DMS153 treated with DMSO at 0.1 percent for 48 hours (cell line): ENCODE results near the gene KRTAP5-2.
"Not testable (repeated sequence)": the region's sequence is repeated elsewhere in the genome, so short reads cannot be mapped to it uniquely, and the experiment has no call there.

Experiments used
- DNase-seq: peaks from one replicate; lab custom pipeline; 2025; ENCODE audit not compliant: unreplicated experiment; lab: John Stamatoyannopoulos, UW

The KRTAP5-2 gene

GRCh38 chr11:1597994-1598380 lies at the start of gene KRTAP5-2:
KRTAP5-2 (minus strand) TSS chr11:1598294; CDS start chr11:1598250, 44 bp downstream.
- no peak for DNase-seq

GRCh38 chr11:1646540-1646939 lies 48.4 kb upstream of the KRTAP5-2 start:
- DNase-seq = not testable (repeated sequence)

- no peak for DNase-seq
Observed at GRCh38 chr11:1645357-1645821, 47.3 kb upstream of the KRTAP5-2 start.

- DNase-seq = no peak
Observed at GRCh38 chr11:1644601-1645356, 46.7 kb upstream of the KRTAP5-2 start.

GRCh38 chr11:1643146-1643690 lies 45.1 kb upstream of the KRTAP5-2 start:
- no peak for DNase-seq

- DNase-seq = no peak
Observed at GRCh38 chr11:1642288-1643145, 44.4 kb upstream of the KRTAP5-2 start.

- no peak for DNase-seq
Observed at GRCh38 chr11:1641096-1641495, 43.0 kb upstream of the KRTAP5-2 start.

- DNase-seq = peak; percentile 89
Observed at GRCh38 chr11:1640076-1640946, 42.2 kb upstream of the KRTAP5-2 start.

- DNase-seq = no peak
Observed at GRCh38 chr11:1639666-1640065, 41.6 kb upstream of the KRTAP5-2 start.

GRCh38 chr11:1639102-1639620 lies 41.1 kb upstream of the KRTAP5-2 start:
- peak; percentile 95 for DNase-seq

- DNase-seq = no peak
Observed at GRCh38 chr11:1638344-1638743, 40.2 kb upstream of the KRTAP5-2 start.

- DNase-seq = no peak
Observed at GRCh38 chr11:1637628-1638027, 39.5 kb upstream of the KRTAP5-2 start.

- DNase-seq = no peak
Observed at GRCh38 chr11:1636291-1636950, 38.3 kb upstream of the KRTAP5-2 start.

- DNase-seq = no peak
Observed at GRCh38 chr11:1633864-1634263, 35.8 kb upstream of the KRTAP5-2 start.

- peak; percentile 18 for DNase-seq
Observed at GRCh38 chr11:1632053-1632714, 34.1 kb upstream of the KRTAP5-2 start.

- no peak for DNase-seq
Observed at GRCh38 chr11:1631066-1631568, 33.0 kb upstream of the KRTAP5-2 start.

GRCh38 chr11:1630271-1630670 lies 32.2 kb upstream of the KRTAP5-2 start:
- DNase-seq = no peak

GRCh38 chr11:1629326-1630185 lies 31.5 kb upstream of the KRTAP5-2 start, which contains the start of gene KRTAP5-5:
KRTAP5-5 (plus strand) TSS chr11:1629775; CDS start chr11:1629841, 66 bp downstream.
- no peak for DNase-seq
